Measurements from ENCODE around the gene NFATC4.

NFATC4 gene

DNA sequence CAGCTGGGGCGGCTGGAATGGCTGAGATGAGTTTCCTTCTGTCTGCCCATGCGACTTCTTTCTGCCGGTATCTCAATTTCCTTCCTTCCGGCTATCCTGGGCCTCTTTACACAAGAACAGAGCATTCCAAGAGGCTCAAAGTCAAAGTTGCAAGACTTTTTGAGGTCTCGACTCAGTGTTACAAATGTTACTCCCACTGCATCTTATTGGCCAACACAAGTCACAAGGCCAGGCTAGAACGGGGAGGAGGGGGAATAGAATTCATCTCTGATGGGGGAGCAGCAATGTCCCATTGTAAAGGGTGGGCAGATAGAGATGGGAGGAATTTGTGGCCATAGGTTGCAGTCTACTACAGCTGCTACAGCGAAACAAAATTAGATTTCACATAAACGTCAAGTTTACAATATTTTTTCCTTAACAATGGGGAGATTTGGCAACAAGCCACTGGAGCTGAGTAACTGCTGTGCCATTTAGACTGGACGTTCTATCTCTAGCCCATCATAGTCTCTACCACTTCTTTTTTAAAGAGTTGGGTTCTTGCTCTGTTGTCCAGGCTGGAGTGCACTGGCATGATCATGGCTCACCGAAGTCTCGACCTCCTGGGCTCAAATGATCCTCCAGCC, 21.4 kb downstream of the NFATC4 start:
- no peak for DNase-seq (ENCODE audit: low read depth)

DNA sequence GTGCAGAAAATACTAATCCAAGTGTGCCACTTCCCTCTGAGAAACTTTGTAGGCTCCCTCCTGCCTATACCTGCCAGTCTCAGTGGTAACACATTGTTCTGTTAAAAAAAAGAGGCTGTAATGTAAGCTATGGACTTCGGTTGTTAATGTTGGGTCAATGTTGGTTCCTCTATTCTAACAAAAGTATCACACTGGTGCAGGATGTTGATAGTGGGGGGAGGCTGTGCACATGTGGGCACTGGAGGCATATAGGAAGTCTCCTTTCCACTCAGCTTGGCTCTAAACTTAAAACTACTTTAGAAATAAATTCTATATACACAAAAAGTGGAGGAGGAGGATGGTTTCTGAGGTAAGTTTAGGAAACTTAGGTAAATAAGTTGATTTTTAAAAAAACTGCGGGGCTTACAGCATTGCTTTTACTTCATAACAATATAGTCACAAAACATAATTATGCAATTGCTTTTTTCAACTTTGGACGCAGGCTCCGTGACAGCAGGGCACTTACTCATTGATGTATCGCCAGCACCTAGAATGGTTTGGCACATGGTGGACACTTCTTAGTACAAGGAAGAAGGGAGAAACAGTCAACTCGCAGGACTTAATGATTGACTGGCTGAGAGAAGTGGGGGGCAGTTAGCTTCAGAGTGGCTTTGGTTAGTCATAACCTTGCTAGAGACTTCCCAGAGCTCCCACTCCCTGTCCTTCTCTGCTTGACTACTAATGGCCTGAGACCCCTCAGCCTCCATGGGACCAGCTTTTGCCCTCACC, 22.9 kb downstream of the NFATC4 start:
- DNase-seq (ENCODE audit: low read depth): no peak

GRCh38 chr14:24392325-24393091, 24.5 kb downstream of the NFATC4 start:
- no peak for DNase-seq (ENCODE audit: low read depth)

DNA sequence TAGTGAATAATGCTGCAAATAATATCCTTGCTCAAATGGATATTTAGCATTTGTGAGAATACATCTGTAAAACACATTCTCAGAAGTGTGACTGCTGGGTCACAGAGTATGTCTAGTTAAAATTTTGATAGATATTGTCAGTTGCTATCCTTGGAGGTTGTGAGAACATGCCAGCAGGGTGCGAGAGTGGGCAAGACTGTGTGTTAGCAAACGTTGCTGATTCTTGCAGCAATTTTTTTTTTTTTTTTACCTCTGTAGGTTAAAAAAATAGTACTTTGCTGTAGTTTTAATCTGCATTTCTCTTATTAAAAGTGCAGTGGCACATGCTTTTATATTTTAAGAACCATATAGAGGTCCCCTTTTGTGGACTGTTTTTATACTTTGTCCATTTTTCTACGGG, 26.3 kb downstream of the NFATC4 start:
- DNase-seq (ENCODE audit: low read depth): no peak

DNA sequence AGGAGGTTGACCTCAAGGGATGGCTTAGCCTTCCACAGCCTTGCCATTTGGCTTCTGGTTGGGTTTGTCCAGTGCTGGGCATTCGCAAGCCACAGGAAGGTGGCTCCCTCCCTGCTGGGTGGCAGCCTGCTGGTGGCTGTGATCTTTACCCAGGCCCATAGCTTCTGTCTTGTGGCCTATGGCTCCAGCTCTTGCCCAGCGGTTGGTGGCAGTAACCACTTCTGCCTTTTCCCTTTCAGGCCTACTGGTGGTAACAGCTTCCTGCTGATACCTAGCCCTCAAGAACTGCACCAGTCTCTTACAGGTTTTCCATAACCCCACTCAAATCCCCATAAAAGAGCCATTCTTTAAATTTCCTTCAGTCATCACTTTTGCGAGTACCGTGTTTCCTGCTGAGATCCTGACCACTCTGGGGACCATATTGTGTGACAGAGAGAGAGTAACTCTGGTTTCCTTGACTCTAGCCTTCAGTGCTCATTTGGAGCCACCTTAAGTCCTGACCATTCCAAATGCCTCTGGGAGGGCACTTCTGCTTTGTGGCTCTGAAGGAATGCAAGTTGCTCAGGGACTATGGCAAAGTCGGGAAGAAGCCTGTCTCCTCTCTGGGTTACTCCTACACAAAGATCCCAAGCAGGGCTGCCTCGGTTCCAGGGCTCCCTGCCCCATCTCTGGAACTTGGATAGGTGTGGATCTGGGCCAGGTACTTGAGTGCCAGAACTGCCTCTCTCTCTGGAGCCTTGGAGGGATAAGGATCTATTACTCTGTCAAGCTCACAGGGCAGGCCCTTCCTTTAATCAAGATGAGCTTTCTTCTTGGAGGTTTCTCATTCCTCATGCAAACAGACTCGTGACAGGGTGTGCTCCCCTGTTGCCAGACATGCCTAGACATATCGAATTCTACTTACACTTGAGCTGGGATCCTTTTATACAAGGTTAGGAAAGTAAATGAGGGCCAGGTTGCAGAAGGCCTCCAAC, 27.9 kb downstream of the NFATC4 start:
- DNase-seq (ENCODE audit: low read depth): no peak

GRCh38 chr14:24397639-24398292, 29.8 kb downstream of the NFATC4 start:
- no peak for DNase-seq (ENCODE audit: low read depth)

DNA sequence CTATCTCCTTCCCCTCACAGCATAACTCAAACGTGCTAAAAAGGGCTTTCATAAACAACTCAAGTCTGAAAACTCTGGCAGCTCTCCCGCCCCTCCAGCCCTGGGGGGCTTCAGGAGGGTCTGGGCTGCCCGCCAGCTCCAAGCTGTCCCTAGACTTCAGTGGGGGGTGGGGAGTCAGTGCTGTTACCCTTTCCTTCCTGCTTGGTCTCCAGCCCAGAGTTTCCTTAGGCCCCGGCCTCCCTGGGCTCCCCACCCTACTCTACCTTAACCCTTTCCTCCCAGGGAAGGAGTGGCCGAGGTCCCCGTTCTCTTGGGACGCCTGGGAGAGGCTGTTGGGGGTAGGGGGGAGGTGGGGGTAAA, 30.3 kb downstream of the NFATC4 start:
- DNase-seq (ENCODE audit: low read depth): no peak

DNA sequence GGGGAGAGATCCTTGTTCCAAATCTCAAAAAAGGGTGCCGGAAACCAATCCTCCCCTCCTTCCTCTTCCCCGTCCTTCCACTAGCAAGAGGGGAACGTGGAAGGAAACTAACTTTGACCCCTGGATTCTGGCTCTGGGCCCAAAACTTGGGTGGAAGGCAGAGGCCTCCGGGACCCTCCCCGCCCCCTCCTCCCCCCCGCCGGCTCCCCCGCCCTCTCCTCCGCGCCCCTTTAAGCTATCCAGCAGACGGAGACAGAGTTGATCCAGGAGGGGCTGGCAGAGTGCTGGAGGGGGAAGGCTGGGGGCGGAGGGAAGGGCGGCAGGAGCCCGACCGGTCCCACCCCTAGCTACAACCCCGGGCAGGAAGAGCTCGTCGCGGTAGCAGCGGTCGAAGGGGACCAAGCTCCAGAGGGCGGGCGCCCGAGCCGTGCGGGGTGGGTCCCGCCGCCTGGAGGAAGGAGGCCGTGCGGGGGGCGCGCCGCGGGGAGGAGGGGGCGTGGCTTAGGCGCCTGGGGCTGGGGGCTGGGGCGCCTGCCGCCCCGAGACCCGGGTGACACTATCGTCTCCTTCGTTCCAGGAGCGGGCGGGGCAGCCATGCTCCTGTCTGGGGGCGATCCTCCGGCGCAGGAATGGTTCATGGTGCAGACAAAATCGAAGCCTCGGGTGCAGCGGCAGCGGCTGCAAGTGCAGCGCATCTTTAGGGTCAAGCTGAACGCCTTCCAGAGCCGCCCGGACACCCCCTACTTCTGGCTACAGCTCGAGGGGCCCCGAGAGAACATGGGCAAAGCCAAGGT, 30.9 kb downstream of the NFATC4 start, which contains the start of gene NYNRIN:
NYNRIN (plus strand) TSS at position 351 of the 794 bp plus-strand sequence; CDS start at position 595, 244 bp downstream.
- no peak for DNase-seq (ENCODE audit: low read depth)

DNA sequence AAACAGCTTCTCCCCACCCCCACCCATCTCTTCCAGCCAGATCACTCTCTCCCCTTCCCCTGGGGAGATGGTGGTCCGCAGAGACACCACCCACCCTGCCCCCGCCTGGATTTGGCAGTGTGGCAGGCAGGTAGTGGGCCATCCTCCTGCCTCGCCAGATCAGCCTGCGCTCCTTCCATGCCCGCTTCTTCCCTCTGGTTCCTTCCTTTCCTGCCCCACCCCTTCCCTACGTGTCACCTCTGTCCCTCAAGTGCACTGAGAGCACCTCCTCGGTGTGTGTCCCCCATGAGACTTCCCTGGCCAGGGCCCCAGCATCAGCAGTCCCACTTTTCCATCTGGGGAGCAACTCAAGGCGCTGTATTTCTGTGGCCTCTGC, 31.5 kb downstream of the NFATC4 start:
- DNase-seq (ENCODE audit: low read depth): no peak

- DNase-seq (ENCODE audit: low read depth): no peak
Measured at GRCh38 chr14:24399999-24400718, 32.2 kb downstream of the NFATC4 start.

- DNase-seq (ENCODE audit: low read depth): no peak
Measured at GRCh38 chr14:24401810-24402702, 34.1 kb downstream of the NFATC4 start.

GRCh38 chr14:24403294-24403998, 35.5 kb downstream of the NFATC4 start:
- no peak for DNase-seq (ENCODE audit: low read depth)

DNA sequence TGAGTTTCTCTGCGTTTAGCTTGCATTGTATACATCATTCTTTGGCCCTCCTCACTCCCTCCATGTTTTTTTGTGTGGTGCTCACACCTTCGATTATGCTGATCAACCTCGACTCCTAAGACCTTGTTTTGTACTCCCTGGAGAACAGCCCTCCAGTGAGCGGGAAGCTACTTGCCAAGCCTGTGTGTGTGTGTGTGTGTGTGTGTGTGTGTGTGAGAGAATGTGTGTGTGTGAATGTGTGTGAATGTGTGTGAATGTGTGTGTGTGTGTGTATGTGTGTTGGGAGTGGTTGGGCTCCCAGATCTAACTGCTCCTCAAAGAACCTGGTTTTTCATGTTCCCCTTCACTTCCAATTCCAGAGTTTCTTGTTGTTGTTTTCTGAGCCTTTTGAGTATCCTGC, 36.8 kb downstream of the NFATC4 start:
- DNase-seq (ENCODE audit: low read depth): no peak

GRCh38 chr14:24406416-24406815, 38.4 kb downstream of the NFATC4 start:
- DNase-seq (ENCODE audit: low read depth): no peak

DNA sequence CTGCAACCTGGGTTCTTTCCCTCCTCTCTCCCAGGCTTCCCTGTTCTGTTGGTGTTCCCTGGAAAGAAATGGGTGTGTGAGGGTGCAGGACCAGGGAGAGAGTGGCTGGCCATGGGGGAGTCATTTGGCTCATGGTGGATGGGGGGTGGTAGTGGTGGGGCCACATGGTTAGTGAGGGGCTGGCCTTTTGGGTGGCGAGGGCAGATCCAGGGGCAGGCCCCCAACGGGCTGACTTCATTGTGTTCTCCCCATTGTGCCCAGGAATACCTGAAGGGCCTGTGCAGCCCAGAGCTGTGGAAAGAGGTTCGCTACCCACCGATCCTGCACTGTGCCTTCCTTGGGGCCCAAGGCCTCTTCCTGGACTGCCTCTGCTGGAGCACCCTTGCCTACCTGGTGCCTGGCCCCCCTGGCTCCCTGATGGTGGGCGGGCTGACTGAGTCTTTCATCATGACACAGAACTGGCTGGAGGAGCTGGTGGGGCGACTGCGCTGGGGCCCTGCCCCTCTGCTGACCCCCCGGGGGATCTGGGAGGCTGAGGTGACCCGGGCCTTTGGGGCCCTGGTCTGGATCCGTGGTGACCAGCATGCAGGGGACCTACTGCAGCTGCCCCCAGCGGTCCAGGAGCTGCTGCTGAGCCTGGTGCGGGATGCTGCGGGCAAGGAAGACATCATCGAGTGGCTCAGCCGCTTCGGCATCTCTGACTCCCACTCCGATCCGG, 39.8 kb downstream of the NFATC4 start:
- DNase-seq (ENCODE audit: low read depth): no peak

GRCh38 chr14:24408764-24409163, 40.8 kb downstream of the NFATC4 start:
- DNase-seq (ENCODE audit: low read depth): no peak

GRCh38 chr14:24409192-24409591, 41.2 kb downstream of the NFATC4 start:
- no peak for DNase-seq (ENCODE audit: low read depth)
